GM12878 (cell line): ENCODE data around the gene HPSE2. TPM values are rescaled to one million over a fixed set of nuclear protein-coding genes. Genes with fewer than 3 reads are reported as not detected.

Source experiments
- ATAC-seq: fragments of 200-7000 bp; cut with Tn5 transposase; 3 replicates; pipeline ENCODE4 v1.9.1; 2020; ENCODE audit warnings: mild to moderate bottlenecking, moderate library complexity
- BruUV-seq: library from RNA; stranded (reverse); fragments of 400-500 nt; replicated peaks from 2 replicates; lab custom pipeline; 2021; lab: Mats Ljungman, UMichigan
- CTCF ChIA-PET: fragments of 300-600 bp; sonication (Branson Sonifier 250); formaldehyde crosslinking; extraction: SDS; loops from one replicate; lab custom pipeline; 2021; ENCODE audit warnings: inconsistent platforms; lab: Yijun Ruan, JAX
- POLR2A ChIA-PET: fragments of 350-600 bp; formaldehyde crosslinking; extraction: SDS; loops from one replicate; lab custom pipeline; 2021; ENCODE audit warnings: inconsistent platforms; lab: Charles Lee
- RAD21 ChIA-PET: fragments of 300-600 bp; sonication (Branson Sonifier 250); formaldehyde crosslinking; loops from one replicate; lab custom pipeline; 2023; ENCODE audit warnings: antibody characterized with exemption; ENCODE audit not compliant: unreplicated experiment; lab: Charles Lee
- SMC1A ChIA-PET: fragments of 300-600 bp; sonication (Branson Sonifier 250); formaldehyde crosslinking; loops from one replicate; lab custom pipeline; 2023; ENCODE audit not compliant: unreplicated experiment, uncharacterized antibody; lab: Charles Lee
- DNase-seq: peaks from one replicate; pipeline ENCODE4 v3.0.0-alpha.2; 2011; ENCODE audit warnings: low read depth, low spot score
- FAIRE-seq: peaks from 3 replicates; lab custom pipeline; 2011; peaks lifted over from hg19 to GRCh38; lab: Jason Lieb, UNC
- H2AFZ ChIP-seq: 2 replicates; pipeline ENCODE4 v1.6.0; 2011; ENCODE audit warnings: low read depth, low read length, control low read depth; ENCODE audit not compliant: control insufficient read depth
- H3K27ac ChIP-seq: 2 replicates; pipeline ENCODE4 v1.5.1; 2011; ENCODE audit warnings: control low read depth; ENCODE audit not compliant: control insufficient read depth, insufficient read depth
- H3K27me3 ChIP-seq, 2 experiments: replicated peaks in 1 of 2; 2 replicates each; pipeline versions ENCODE4 v1.6.0 to v1.6.1; 2011; ENCODE audit warnings: low read length in 1 of 2; ENCODE audit not compliant: control insufficient read depth in 2 of 2, insufficient read depth in 2 of 2
- H3K36me3 ChIP-seq, 2 experiments: 2 replicates each; pipeline ENCODE4 v1.5.1; 2011; ENCODE audit warnings: low read length in 1 of 2; ENCODE audit not compliant: control insufficient read depth in 2 of 2, insufficient read depth in 2 of 2
- H3K4me1 ChIP-seq: 2 replicates; pipeline ENCODE4 v1.6.1; 2011; ENCODE audit warnings: mild to moderate bottlenecking, low read length, moderate library complexity, mixed read lengths; ENCODE audit not compliant: control insufficient read depth, insufficient read depth
- H3K4me2 ChIP-seq: 2 replicates; pipeline ENCODE4 v1.6.0; 2011; ENCODE audit warnings: control low read depth; ENCODE audit not compliant: control insufficient read depth, insufficient read depth
- H3K4me3 ChIP-seq: fragments of 200-600 bp; sonication (generic); 2 replicates; pipeline ENCODE4 v1.5.1; 2016
- H3K79me2 ChIP-seq: 2 replicates; pipeline ENCODE4 v1.6.0; 2011; ENCODE audit warnings: low read length; ENCODE audit not compliant: control insufficient read depth, insufficient read depth
- H3K9ac ChIP-seq: 2 replicates; pipeline ENCODE4 v1.8.0; 2011; ENCODE audit warnings: low read length, control low read depth, mixed read lengths; ENCODE audit not compliant: control insufficient read depth, insufficient read depth
- H3K9me3 ChIP-seq: replicated peaks from 3 replicates; pipeline ENCODE4 v1.5.1; 2011; ENCODE audit warnings: mild to moderate bottlenecking, low read length; ENCODE audit not compliant: control insufficient read depth, insufficient read depth
- H4K20me1 ChIP-seq: 2 replicates; pipeline ENCODE4 v1.6.0; 2011; ENCODE audit not compliant: control insufficient read depth, insufficient read depth
- ATF2 ChIP-seq: IDR thresholded peaks from 2 replicates; pipeline ENCODE4 v1.6.1; 2012; ENCODE audit warnings: low read length, inconsistent platforms
- BCL3 ChIP-seq: IDR thresholded peaks from 2 replicates; pipeline ENCODE4 v1.6.1; 2011; ENCODE audit warnings: borderline replicate concordance, low read depth, mild to moderate bottlenecking, moderate library complexity, low read length; ENCODE audit not compliant: insufficient read depth, poor library complexity, severe bottlenecking
- DPF2 ChIP-seq: fragments of 450-650 bp; IDR thresholded peaks from 2 replicates; pipeline ENCODE4 v1.6.1; 2017; ENCODE audit warnings: mild to moderate bottlenecking
- NFIC ChIP-seq: IDR thresholded peaks from 2 replicates; pipeline ENCODE4 v1.6.1; 2012; ENCODE audit warnings: low read depth, mild to moderate bottlenecking, inconsistent platforms, low read length, moderate library complexity
- PML ChIP-seq: IDR thresholded peaks from 2 replicates; pipeline ENCODE4 v1.6.1; 2012; ENCODE audit warnings: low read length, inconsistent platforms
- POLR2AphosphoS5 ChIP-seq: IDR thresholded peaks from 2 replicates; pipeline ENCODE4 v1.6.1; 2011; ENCODE audit warnings: mild to moderate bottlenecking, low read length, inconsistent platforms
- RB1 ChIP-seq: fragments of 450-650 bp; formaldehyde crosslinking; IDR thresholded peaks from 2 replicates; pipeline ENCODE4 v1.6.1; 2017; ENCODE audit warnings: mild to moderate bottlenecking, borderline replicate concordance
- RUNX3 ChIP-seq: IDR thresholded peaks from 2 replicates; pipeline ENCODE4 v1.6.1; 2012; ENCODE audit warnings: low read length, inconsistent platforms
- TCF7 ChIP-seq: IDR thresholded peaks from 2 replicates; pipeline ENCODE4 v1.6.1; 2014; ENCODE audit warnings: antibody characterized with exemption, borderline replicate concordance
- ZBED1 ChIP-seq: IDR thresholded peaks from 2 replicates; pipeline ENCODE4 v1.6.1; 2016; ENCODE audit warnings: borderline replicate concordance
- ZBTB11 ChIP-seq: fragments of 450-650 bp; formaldehyde crosslinking; IDR thresholded peaks from 2 replicates; pipeline ENCODE4 v1.5.0; 2022; ENCODE audit warnings: mild to moderate bottlenecking, missing genetic modification characterization
- WGBS: methylation state at CpG from one replicate; pipeline ENCODE4 v1.1.6; 2016; ENCODE audit warnings: low lambda C conversion rate; ENCODE audit not compliant: insufficient replicate concordance, insufficient coverage; ENCODE audit errors: missing lambda C conversion rate; 5-methylcytosine and 5-hydroxymethylcytosine counted together
- in situ Hi-C: fragments of 300-500 bp; cut with MboI; formaldehyde crosslinking; loops from 9 replicates; pipeline ENCODE4 v1.14.3; 2018; ENCODE audit warnings: mixed read lengths
- intact Hi-C: fragments of 100-400 bp; cut with micrococcal nuclease; formaldehyde crosslinking; loops from one replicate; pipeline ENCODE4 v1.14.2; 2022; ENCODE audit not compliant: unreplicated experiment
- polyA plus RNA-seq, 11 experiments: library from polyadenylated mRNA; depleted of rRNA in 4 of 11; unstranded in 6 of 11; stranded (reverse) in 5 of 11; fragments of >200 nt; fragmentation: Nextera tagmentation in 4 of 11; fragmentation: Illumina TruSeq in 1 of 11; extraction: Ambion mirVana in 4 of 11; extraction: Trizol in 1 of 11; gene quantifications; 1 replicate in 1 of 11; 2 replicates in 10 of 11; pipeline versions ENCODE4 v1.2.1 to v1.2.3, GENCODE V29; 2011 to 2016; ENCODE audit warnings: inconsistent platforms in 2 of 11, missing spikeins in 2 of 11, low read depth in 1 of 11
- total RNA-seq, 4 experiments: library from RNA; depleted of rRNA in 3 of 4; stranded (reverse); fragments of >200 nt in 3 of 4; fragmentation: Illumina TruSeq in 1 of 4; extraction: Trizol in 1 of 4; gene quantifications; 2 replicates each; pipeline versions ENCODE4 v1.2.1 to v1.2.3, GENCODE V29; 2013 to 2021

Gene HPSE2
- total and polyA plus RNA-seq, 10 of the 15 experiments (the other 5 are each of a cell fraction or from before 2014, with no cell fraction given): 0.06 TPM; not detected in 9

- Histone ChIP-seq H3K4me1 (peaks cover 3% of the 10 kb centered on the region; the same call in 1 of the 2 replicates), H4K20me1 (no peaks in the 10 kb centered on the region), H3K36me3 (no peaks in the 10 kb centered on the region), H3K4me3 (no peak overlapping the region), H3K27ac (peak overlapping the region; percentile 15), H3K9ac (no peak overlapping the region), H3K79me2 (no peaks in the 10 kb centered on the region), H3K4me2 (no peak overlapping the region), H3K27me3 (no peaks in the 10 kb centered on the region; a peak in 1 of 4 replicates), H2AFZ (no peak overlapping the region)
- BruUV-seq: no TSS peak
- 6% methylated on average over 6 of the region's 6 CpGs for WGBS
- in situ Hi-C loops (no loop called here), intact Hi-C loops (no loop called here)
- CTCF ChIA-PET: interaction anchor here (0.7 to 1.9 kb wide), 2 partner anchors 10 to 14 kb away, joined by 3 to 6 read pairs; no protein-coding TSS in a partner anchor
- SMC1A ChIA-PET: interaction anchor here (1.6 kb wide), 1 partner anchor 11 kb away, joined by 5 read pairs; no protein-coding TSS in a partner anchor
- ATAC-seq: no peak
- POLR2A ChIA-PET: no interaction called here
- no peak for FAIRE-seq
- RAD21 ChIA-PET: no interaction called here
- peak; percentile 47; the same call in 1 of the 2 replicates for TF ChIP-seq NFIC
- no peak for TF ChIP-seq RB1
- peak; percentile 53; the same call in 1 of the 2 replicates for TF ChIP-seq ZBTB11 (CRISPR knock-in tag)
- peak; percentile 93 for TF ChIP-seq PML
- peak; percentile 53; the same call in 1 of the 2 replicates for TF ChIP-seq ZBED1
- TF ChIP-seq TCF7: no peak
- TF ChIP-seq DPF2: no peak
- TF ChIP-seq POLR2AphosphoS5: peak; percentile 79
- peak; percentile 54; the same call in 1 of the 2 replicates for TF ChIP-seq RUNX3
- TF ChIP-seq ATF2: peak; percentile 75
- TF ChIP-seq BCL3: peak; percentile 54
- TF ChIP-seq, all 136 proteins: peak for 8
- no peaks in the 10 kb centered on the region; the same call in 2 of the 3 replicates for H3K9me3 ChIP-seq
- DNase-seq: no peak
Measured at GRCh38 chr10:98478430-98479222, 757.0 kb downstream of the HPSE2 start.
